Cardiac fibroblast (primary cell): ENCODE results near the gene ZNF860.
"Not testable (repeated sequence)": the region's sequence is repeated elsewhere in the genome, so short reads cannot be mapped to it uniquely, and the experiment has no call there.

Experiments used
- DNase-seq, 2 donors: peaks; one replicate each; pipeline versions ENCODE4 v3.0.0 to v3.0.0-alpha.2; 2010; ENCODE audit warnings: low read depth in 2 of 2
- H3K4me3 ChIP-seq, 2 donors: replicated peaks in 1 of 2; 1 replicate in 1 of 2; 2 replicates in 1 of 2; pipeline ENCODE4 v1.5.1; 2011; ENCODE audit warnings: low read depth in 2 of 2, low read length in 2 of 2, mild to moderate bottlenecking in 2 of 2, moderate library complexity in 1 of 2
- CTCF ChIP-seq: IDR thresholded peaks from one replicate; pipeline ENCODE4 v1.5.1; 2011; ENCODE audit warnings: low read depth, mild to moderate bottlenecking, low read length, inconsistent platforms

The ZNF860 gene

DNA sequence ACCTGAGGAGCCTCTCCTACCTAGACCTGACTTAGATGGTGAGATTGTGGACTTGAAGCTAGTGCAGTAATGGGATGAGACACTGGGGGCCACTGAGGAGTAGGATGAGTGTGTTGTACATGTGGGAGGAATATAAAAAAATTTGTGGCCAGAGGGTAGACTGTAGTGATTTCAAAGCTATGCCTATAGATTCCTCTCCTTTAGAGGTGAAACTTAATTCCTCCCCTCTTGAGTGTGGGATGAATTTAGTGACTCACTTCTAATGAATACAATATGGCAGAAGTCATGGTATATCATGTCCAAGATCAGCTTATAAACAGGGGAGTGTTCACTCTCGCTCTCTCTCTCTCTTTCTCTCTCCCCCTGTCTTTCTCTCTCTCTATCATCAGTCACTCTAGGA is 6.7 kb downstream of the ZNF860 start:
- no peak overlapping the region for H3K4me3 ChIP-seq
- no peak for DNase-seq
- no peak for TF ChIP-seq CTCF

GRCh38 chr3:31992995-31993394 is 11.4 kb downstream of the ZNF860 start:
- not testable (repeated sequence) for DNase-seq, H3K4me3 ChIP-seq

GRCh38 chr3:31993843-31994242 is 12.3 kb downstream of the ZNF860 start:
- no peak overlapping the region for H3K4me3 ChIP-seq
- TF ChIP-seq CTCF, result no peak
- no peak for DNase-seq

GRCh38 chr3:31995026-31995425 is 13.5 kb downstream of the ZNF860 start:
- DNase-seq, H3K4me3 ChIP-seq: not testable (repeated sequence)

DNA sequence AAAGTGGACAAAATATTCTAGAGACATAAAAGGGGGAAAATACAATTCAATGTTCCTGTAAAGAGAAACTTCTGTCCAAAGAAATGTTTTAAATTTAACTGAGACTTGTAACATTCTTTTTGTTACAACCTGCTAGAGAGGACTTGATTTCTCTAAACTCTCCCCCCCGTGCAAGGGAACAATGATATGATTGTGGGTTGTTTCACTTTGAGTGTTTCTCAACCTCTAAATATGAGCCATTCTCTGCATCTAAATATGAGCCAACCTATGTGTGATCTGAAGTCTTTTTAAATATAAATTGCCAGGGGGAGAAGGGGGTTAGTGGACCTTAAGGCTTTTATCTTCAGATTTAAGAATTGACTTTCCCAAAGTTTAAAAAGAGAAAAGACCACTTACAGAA is 14.6 kb downstream of the ZNF860 start:
- H3K4me3 ChIP-seq, result no peak overlapping the region
- no peak for DNase-seq
- no peak for TF ChIP-seq CTCF

- TF ChIP-seq CTCF, result no peak
- peak in 1 of 2 donors; percentile 18 for DNase-seq
These were observed 15.9 kb downstream of the ZNF860 start for GRCh38 chr3:31997500-31997899.

DNA sequence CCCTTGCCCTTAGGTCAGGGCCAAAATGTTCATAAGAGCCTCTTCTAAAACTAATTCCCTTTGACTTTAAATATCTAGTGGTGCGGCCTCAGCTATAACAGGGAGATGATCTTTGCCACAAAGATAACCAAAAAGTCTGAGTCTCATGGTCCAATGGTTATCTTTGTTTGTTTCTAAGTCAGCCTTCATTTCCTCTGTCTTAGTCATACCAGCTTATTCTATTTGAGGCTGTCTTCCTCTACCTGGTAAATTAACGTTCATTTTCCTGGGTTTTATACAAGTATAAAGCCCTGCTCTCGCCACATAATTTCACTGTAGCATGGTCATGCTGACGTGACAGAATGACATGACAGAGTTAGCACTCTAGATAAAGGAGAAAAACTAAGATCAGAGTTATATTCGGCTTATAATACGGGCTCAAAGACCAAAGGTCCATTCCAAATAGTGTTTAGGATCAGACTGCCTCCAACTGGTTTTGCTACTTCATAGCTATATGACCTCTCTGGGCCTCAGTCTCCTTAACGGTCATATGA is 18.4 kb downstream of the ZNF860 start:
- no peak for DNase-seq
- H3K4me3 ChIP-seq, result no peak overlapping the region
- no peak for TF ChIP-seq CTCF

More at GRCh38 chr3:31997500-31997899, 15.9 kb downstream of the ZNF860 start:
- H3K4me3 ChIP-seq, result no peak overlapping the region

GRCh38 chr3:32000877-32001276 is 19.3 kb downstream of the ZNF860 start:
- no peak for TF ChIP-seq CTCF
- H3K4me3 ChIP-seq, result no peak overlapping the region
- DNase-seq, result no peak
